HepG2 (cell line): ENCODE data around the gene PSD4. TPM values are rescaled to one million over a fixed set of nuclear protein-coding genes. Genes with fewer than 3 reads are reported as not detected.

ENCODE experiments used
- BATF2 ChIP-seq: sonication (generic); formaldehyde crosslinking; IDR thresholded peaks from 2 replicates; pipeline ENCODE4 v1.8.0; 2022; ENCODE audit warnings: mild to moderate bottlenecking, missing genetic modification reagents, moderate library complexity
- CCDC6 ChIP-seq: sonication (generic); formaldehyde crosslinking; IDR thresholded peaks from 2 replicates; pipeline ENCODE4 v1.8.1; 2022; ENCODE audit warnings: mild to moderate bottlenecking, missing genetic modification reagents, moderate library complexity
- EED ChIP-seq: sonication (generic); formaldehyde crosslinking; IDR thresholded peaks from 2 replicates; pipeline ENCODE4 v1.5.0; 2020; ENCODE audit warnings: mild to moderate bottlenecking, missing genetic modification reagents
- HNF4G ChIP-seq, 2 experiments: sonication (generic) in 1 of 2; formaldehyde crosslinking in 1 of 2; IDR thresholded peaks; 2 replicates each; pipeline versions ENCODE4 v1.4.0 to v1.6.1; 2011 to 2020; ENCODE audit warnings: borderline replicate concordance in 2 of 2, low read depth in 2 of 2, mild to moderate bottlenecking in 2 of 2, low read length in 1 of 2, missing genetic modification reagents in 1 of 2, moderate library complexity in 1 of 2
- HOXD1 ChIP-seq: sonication (generic); formaldehyde crosslinking; IDR thresholded peaks from 2 replicates; pipeline ENCODE4 v1.5.0; 2020; ENCODE audit warnings: missing genetic modification reagents
- MEIS2 ChIP-seq: sonication (generic); formaldehyde crosslinking; IDR thresholded peaks from 2 replicates; pipeline ENCODE4 v1.9.0; 2021; ENCODE audit warnings: mild to moderate bottlenecking, missing genetic modification reagents
- ONECUT2 ChIP-seq: sonication (generic); formaldehyde crosslinking; IDR thresholded peaks from 2 replicates; pipeline ENCODE4 v1.4.0; 2020; ENCODE audit warnings: missing genetic modification reagents
- SNAI1 ChIP-seq: sonication (generic); formaldehyde crosslinking; IDR thresholded peaks from 2 replicates; pipeline ENCODE4 v1.5.0; 2020; ENCODE audit warnings: mild to moderate bottlenecking, missing genetic modification reagents, borderline replicate concordance
- TERF1 ChIP-seq: sonication (generic); formaldehyde crosslinking; IDR thresholded peaks from 2 replicates; pipeline ENCODE4 v1.8.0; 2022; ENCODE audit warnings: mild to moderate bottlenecking, missing genetic modification reagents, moderate library complexity
- XBP1 ChIP-seq: sonication (generic); formaldehyde crosslinking; IDR thresholded peaks from 2 replicates; pipeline ENCODE4 v1.5.0; 2020; ENCODE audit warnings: missing genetic modification reagents
- ZEB1 ChIP-seq: IDR thresholded peaks from 2 replicates; pipeline ENCODE4 v1.6.1; 2012; ENCODE audit warnings: mild to moderate bottlenecking, low read depth, inconsistent platforms; ENCODE audit not compliant: insufficient replicate concordance
- ZFP62 ChIP-seq: sonication (generic); formaldehyde crosslinking; IDR thresholded peaks from 2 replicates; pipeline ENCODE4 v1.4.0; 2020; ENCODE audit warnings: missing genetic modification reagents
- ZNF10 ChIP-seq: sonication (generic); formaldehyde crosslinking; IDR thresholded peaks from 2 replicates; pipeline ENCODE4 v1.4.0; 2020; ENCODE audit warnings: mild to moderate bottlenecking, low read depth, missing genetic modification reagents, borderline replicate concordance
- ZNF124 ChIP-seq: sonication (generic); formaldehyde crosslinking; IDR thresholded peaks from 2 replicates; pipeline ENCODE4 v1.4.0; 2020; ENCODE audit warnings: missing genetic modification reagents
- ZNF225 ChIP-seq: sonication (generic); formaldehyde crosslinking; IDR thresholded peaks from 2 replicates; pipeline ENCODE4 v1.4.0; 2020; ENCODE audit warnings: mild to moderate bottlenecking, missing genetic modification reagents
- ZNF263 ChIP-seq: sonication (generic); formaldehyde crosslinking; IDR thresholded peaks from 2 replicates; pipeline ENCODE4 v1.4.0; 2020; ENCODE audit warnings: missing genetic modification reagents
- ZNF550 ChIP-seq: sonication (generic); formaldehyde crosslinking; IDR thresholded peaks from 2 replicates; pipeline ENCODE4 v1.4.0; 2020; ENCODE audit warnings: mild to moderate bottlenecking, missing genetic modification reagents, borderline replicate concordance
- ZSCAN25 ChIP-seq: sonication (generic); formaldehyde crosslinking; IDR thresholded peaks from 2 replicates; pipeline ENCODE4 v1.8.0; 2022; ENCODE audit warnings: mild to moderate bottlenecking, missing genetic modification reagents
- polyA plus RNA-seq, 8 experiments: library from polyadenylated mRNA; depleted of rRNA in 3 of 8; stranded (reverse) in 7 of 8; unstranded in 1 of 8; fragments of >200 nt; fragmentation: Illumina TruSeq in 4 of 8; extraction: Trizol in 4 of 8; gene quantifications; 2 replicates each; pipeline versions ENCODE4 v1.2.1 to v1.2.3, GENCODE V29; 2011 to 2016; ENCODE audit warnings: low read depth in 4 of 8, missing spikeins in 1 of 8, mixed read lengths in 1 of 8; ENCODE audit not compliant: insufficient read depth in 1 of 8
- total RNA-seq, 5 experiments: library from RNA; depleted of rRNA; stranded (reverse); fragments of >200 nt; fragmentation: Illumina TruSeq; extraction: Trizol; gene quantifications; 2 replicates each; pipeline ENCODE4 v1.2.3, GENCODE V29; 2016; ENCODE audit warnings: low read depth in 1 of 5
- TF ChIP-seq, protein P1 (sequence below): sonication (generic); formaldehyde crosslinking; IDR thresholded peaks from 2 replicates; pipeline ENCODE4 v1.5.0; 2020; ENCODE audit warnings: mild to moderate bottlenecking, missing genetic modification reagents
- TF ChIP-seq, protein P2 (sequence below): sonication (generic); formaldehyde crosslinking; IDR thresholded peaks from 2 replicates; pipeline ENCODE4 v1.4.0; 2020; ENCODE audit warnings: missing genetic modification reagents, borderline replicate concordance
- TF ChIP-seq, protein P3 (sequence below): sonication (generic); formaldehyde crosslinking; conservative IDR thresholded peaks from 2 replicates; pipeline ENCODE4 v1.8.1; 2023; ENCODE audit warnings: missing genetic modification reagents

PSD4 gene
- total and polyA plus RNA-seq, 2 of the 13 experiments (the other 11 are each of a cell fraction or from before 2014, with no cell fraction given) = 5.8 to 9.4 TPM

GRCh38 chr2:113218283-113219091 lies 44.7 kb downstream of the PSD4 start (continued):
- TF ChIP-seq, protein P1, sequence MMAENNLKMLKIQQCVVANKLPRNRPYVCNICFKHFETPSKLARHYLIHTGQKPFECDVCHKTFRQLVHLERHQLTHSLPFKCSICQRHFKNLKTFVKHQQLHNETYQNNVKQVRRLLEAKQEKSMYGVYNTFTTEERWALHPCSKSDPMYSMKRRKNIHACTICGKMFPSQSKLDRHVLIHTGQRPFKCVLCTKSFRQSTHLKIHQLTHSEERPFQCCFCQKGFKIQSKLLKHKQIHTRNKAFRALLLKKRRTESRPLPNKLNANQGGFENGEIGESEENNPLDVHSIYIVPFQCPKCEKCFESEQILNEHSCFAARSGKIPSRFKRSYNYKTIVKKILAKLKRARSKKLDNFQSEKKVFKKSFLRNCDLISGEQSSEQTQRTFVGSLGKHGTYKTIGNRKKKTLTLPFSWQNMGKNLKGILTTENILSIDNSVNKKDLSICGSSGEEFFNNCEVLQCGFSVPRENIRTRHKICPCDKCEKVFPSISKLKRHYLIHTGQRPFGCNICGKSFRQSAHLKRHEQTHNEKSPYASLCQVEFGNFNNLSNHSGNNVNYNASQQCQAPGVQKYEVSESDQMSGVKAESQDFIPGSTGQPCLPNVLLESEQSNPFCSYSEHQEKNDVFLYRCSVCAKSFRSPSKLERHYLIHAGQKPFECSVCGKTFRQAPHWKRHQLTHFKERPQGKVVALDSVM (CRISPR knock-in tag) = no peak
- TF ChIP-seq ZEB1 (peak; percentile 24), MEIS2 (CRISPR knock-in tag) (no peak), BATF2 (no peak), XBP1 (CRISPR knock-in tag) (no peak), ONECUT2 (CRISPR knock-in tag) (no peak), ZFP62 (no peak), ZNF10 (CRISPR knock-in tag) (no peak), HNF4G (IDR thresholded peaks at IDR 0.05; ENCODE audit: borderline replicate concordance, low read depth, low read length) (peak; percentile 79), HNF4G (CRISPR knock-in tag; IDR thresholded peaks at IDR 0.05; ENCODE audit: borderline replicate concordance, low read depth) (peak; percentile 36; the same call in 1 of the 2 replicates), ZNF124 (no peak; the same call in 1 of the 2 replicates), ZNF550 (CRISPR knock-in tag) (no peak), ZSCAN25 (peak; percentile 47; the same call in 1 of the 2 replicates), EED (CRISPR knock-in tag) (no peak), SNAI1 (no peak), HOXD1 (no peak), ZNF263 (CRISPR knock-in tag) (peak; percentile 64; the same call in 1 of the 2 replicates), CCDC6 (CRISPR knock-in tag) (0 out of 2 replicates have a peak, but pooled peaks have one; percentile 31), TERF1 (CRISPR knock-in tag) (no peak), ZNF225 (CRISPR knock-in tag) (no peak)
- TF ChIP-seq, protein P2, sequence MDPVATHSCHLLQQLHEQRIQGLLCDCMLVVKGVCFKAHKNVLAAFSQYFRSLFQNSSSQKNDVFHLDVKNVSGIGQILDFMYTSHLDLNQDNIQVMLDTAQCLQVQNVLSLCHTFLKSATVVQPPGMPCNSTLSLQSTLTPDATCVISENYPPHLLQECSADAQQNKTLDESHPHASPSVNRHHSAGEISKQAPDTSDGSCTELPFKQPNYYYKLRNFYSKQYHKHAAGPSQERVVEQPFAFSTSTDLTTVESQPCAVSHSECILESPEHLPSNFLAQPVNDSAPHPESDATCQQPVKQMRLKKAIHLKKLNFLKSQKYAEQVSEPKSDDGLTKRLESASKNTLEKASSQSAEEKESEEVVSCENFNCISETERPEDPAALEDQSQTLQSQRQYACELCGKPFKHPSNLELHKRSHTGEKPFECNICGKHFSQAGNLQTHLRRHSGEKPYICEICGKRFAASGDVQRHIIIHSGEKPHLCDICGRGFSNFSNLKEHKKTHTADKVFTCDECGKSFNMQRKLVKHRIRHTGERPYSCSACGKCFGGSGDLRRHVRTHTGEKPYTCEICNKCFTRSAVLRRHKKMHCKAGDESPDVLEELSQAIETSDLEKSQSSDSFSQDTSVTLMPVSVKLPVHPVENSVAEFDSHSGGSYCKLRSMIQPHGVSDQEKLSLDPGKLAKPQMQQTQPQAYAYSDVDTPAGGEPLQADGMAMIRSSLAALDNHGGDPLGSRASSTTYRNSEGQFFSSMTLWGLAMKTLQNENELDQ (CRISPR knock-in tag) = 0 out of 2 replicates have a peak, but pooled peaks have one; percentile 24
- TF ChIP-seq, protein P3, sequence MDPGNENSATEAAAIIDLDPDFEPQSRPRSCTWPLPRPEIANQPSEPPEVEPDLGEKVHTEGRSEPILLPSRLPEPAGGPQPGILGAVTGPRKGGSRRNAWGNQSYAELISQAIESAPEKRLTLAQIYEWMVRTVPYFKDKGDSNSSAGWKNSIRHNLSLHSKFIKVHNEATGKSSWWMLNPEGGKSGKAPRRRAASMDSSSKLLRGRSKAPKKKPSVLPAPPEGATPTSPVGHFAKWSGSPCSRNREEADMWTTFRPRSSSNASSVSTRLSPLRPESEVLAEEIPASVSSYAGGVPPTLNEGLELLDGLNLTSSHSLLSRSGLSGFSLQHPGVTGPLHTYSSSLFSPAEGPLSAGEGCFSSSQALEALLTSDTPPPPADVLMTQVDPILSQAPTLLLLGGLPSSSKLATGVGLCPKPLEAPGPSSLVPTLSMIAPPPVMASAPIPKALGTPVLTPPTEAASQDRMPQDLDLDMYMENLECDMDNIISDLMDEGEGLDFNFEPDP = no peak
